Mesenchymal stem cell (in vitro differentiated cells and primary cell): Measurements from ENCODE around the gene PLEKHD1.
"Not testable (repeated sequence)": the region's sequence is repeated elsewhere in the genome, so short reads cannot be mapped to it uniquely, and the experiment has no call there.

Experiments used
- DNase-seq: peaks from one replicate; pipeline ENCODE4 v3.0.0-alpha.2; 2013
- H2AFZ ChIP-seq: one replicate; pipeline ENCODE4 v1.6.1; 2013; ENCODE audit warnings: low read depth, mild to moderate bottlenecking, control low read depth, inconsistent platforms, low read length, moderate library complexity
- H2AK5ac ChIP-seq: 2 replicates; pipeline ENCODE4 v1.6.1; 2013; ENCODE audit warnings: low read length, moderate library complexity, mild to moderate bottlenecking, inconsistent platforms; ENCODE audit not compliant: severe bottlenecking
- H2BK120ac ChIP-seq: one replicate; pipeline ENCODE4 v1.6.1; 2013; ENCODE audit warnings: low read depth, mild to moderate bottlenecking, inconsistent platforms, low read length, moderate library complexity
- H2BK12ac ChIP-seq, 2 experiments: one replicate each; pipeline ENCODE4 v1.6.1; 2013; ENCODE audit warnings: inconsistent platforms in 2 of 2, low read length in 2 of 2, mild to moderate bottlenecking in 2 of 2, moderate library complexity in 2 of 2, control low read depth in 1 of 2
- H2BK15ac ChIP-seq: one replicate; pipeline ENCODE4 v1.6.1; 2013; ENCODE audit warnings: mild to moderate bottlenecking, low read depth, inconsistent platforms; ENCODE audit not compliant: poor library complexity, severe bottlenecking
- H2BK5ac ChIP-seq: 2 replicates; pipeline ENCODE4 v1.6.1; 2013; ENCODE audit warnings: low read depth, mild to moderate bottlenecking, low read length, control low read depth, inconsistent platforms; ENCODE audit not compliant: poor library complexity, severe bottlenecking
- H3K14ac ChIP-seq, 2 experiments: one replicate each; pipeline ENCODE4 v1.6.1; 2013; ENCODE audit warnings: inconsistent platforms in 2 of 2, low read length in 2 of 2, control low read depth in 1 of 2, mild to moderate bottlenecking in 1 of 2, moderate library complexity in 1 of 2
- H3K18ac ChIP-seq, 2 experiments: one replicate each; pipeline ENCODE4 v1.6.1; 2013; ENCODE audit warnings: inconsistent platforms in 2 of 2, low read length in 2 of 2, control low read depth in 1 of 2, low read depth in 1 of 2, mild to moderate bottlenecking in 1 of 2
- H3K23ac ChIP-seq, 2 experiments: one replicate each; pipeline ENCODE4 v1.6.1; 2013; ENCODE audit warnings: inconsistent platforms in 2 of 2, low read length in 2 of 2, mild to moderate bottlenecking in 2 of 2, moderate library complexity in 2 of 2, control low read depth in 1 of 2
- H3K27ac ChIP-seq: 2 replicates; pipeline ENCODE4 v1.5.1; 2013; ENCODE audit warnings: mild to moderate bottlenecking, moderate library complexity, low read length, control low read depth, inconsistent platforms; ENCODE audit not compliant: poor library complexity, severe bottlenecking
- H3K27me3 ChIP-seq, 2 experiments: 2 replicates each; pipeline versions ENCODE4 v1.6.1 to v1.7.0; 2013; ENCODE audit warnings: low read length in 2 of 2, mild to moderate bottlenecking in 2 of 2, moderate library complexity in 2 of 2, control low read depth in 1 of 2, inconsistent platforms in 1 of 2; ENCODE audit not compliant: control insufficient read depth in 1 of 2, insufficient read depth in 1 of 2
- H3K36me3 ChIP-seq, 2 experiments: 2 replicates each; pipeline versions ENCODE4 v1.6.1 to v1.7.0; 2013; ENCODE audit warnings: low read length in 2 of 2, control low read depth in 1 of 2, inconsistent platforms in 1 of 2, low read depth in 1 of 2, mild to moderate bottlenecking in 1 of 2; ENCODE audit not compliant: insufficient read depth in 2 of 2, control insufficient read depth in 1 of 2
- H3K4ac ChIP-seq, 2 experiments: one replicate each; pipeline ENCODE4 v1.6.1; 2013; ENCODE audit warnings: inconsistent platforms in 2 of 2, low read length in 2 of 2, mild to moderate bottlenecking in 2 of 2, moderate library complexity in 2 of 2, control low read depth in 1 of 2, low read depth in 1 of 2
- H3K4me1 ChIP-seq: 2 replicates; pipeline ENCODE4 v1.6.1; 2013; ENCODE audit warnings: low read depth, low read length, control low read depth; ENCODE audit not compliant: control insufficient read depth, insufficient read depth
- H3K4me2 ChIP-seq: 2 replicates; pipeline ENCODE4 v1.6.1; 2013; ENCODE audit warnings: low read length, mild to moderate bottlenecking, inconsistent platforms; ENCODE audit not compliant: poor library complexity, severe bottlenecking
- H3K4me3 ChIP-seq, 2 experiments: 2 replicates each; pipeline versions ENCODE4 v1.5.1 to v1.7.0; 2013; ENCODE audit warnings: low read length in 2 of 2, mild to moderate bottlenecking in 2 of 2, control low read depth in 1 of 2, low read depth in 1 of 2; ENCODE audit not compliant: insufficient read depth in 1 of 2
- H3K79me1 ChIP-seq: replicated peaks from 2 replicates; pipeline ENCODE4 v1.6.1; 2013; ENCODE audit warnings: mild to moderate bottlenecking, control low read depth, low read length, inconsistent platforms; ENCODE audit not compliant: poor library complexity, severe bottlenecking
- H3K9ac ChIP-seq: 2 replicates; pipeline ENCODE4 v1.7.0; 2013; ENCODE audit warnings: mild to moderate bottlenecking, low read length, moderate library complexity
- H3K9me3 ChIP-seq: 2 replicates; pipeline ENCODE4 v1.7.0; 2013; ENCODE audit warnings: mild to moderate bottlenecking, low read length; ENCODE audit not compliant: control insufficient read depth
- H4K8ac ChIP-seq: one replicate; pipeline ENCODE4 v1.6.1; 2013; ENCODE audit warnings: inconsistent platforms, mild to moderate bottlenecking, low read length, moderate library complexity
- H4K91ac ChIP-seq: one replicate; pipeline ENCODE4 v1.6.1; 2013; ENCODE audit warnings: mild to moderate bottlenecking, low read length, inconsistent platforms
- WGBS: methylation state at CpG from one replicate; pipeline ENCODE4 v1.1.7; 2013; ENCODE audit warnings: mixed read lengths; 5-methylcytosine and 5-hydroxymethylcytosine counted together

Gene PLEKHD1

GRCh38 chr14:69475194-69475818 lies 9.2 kb upstream of the PLEKHD1 start:
- peaks cover 3% of the 10 kb centered on the region for H3K4me1 ChIP-seq
- H3K36me3 ChIP-seq: peaks cover 0 to 6% of the 10 kb centered on the region in 2 experiments
- H3K23ac ChIP-seq: no peak overlapping the region
- DNase-seq: peak; percentile 17
- H2BK120ac ChIP-seq: no peak overlapping the region
- no peak overlapping the region for H3K27ac ChIP-seq
- H3K79me1 ChIP-seq: no peaks in the 10 kb centered on the region
- no peak overlapping the region for H3K4me2 ChIP-seq
- no peak overlapping the region for H3K4me3 ChIP-seq
- peak overlapping the region in 1 of 2 experiments; percentile 21 for H2BK12ac ChIP-seq
- H4K91ac ChIP-seq: no peak overlapping the region
- H2AFZ ChIP-seq: no peak overlapping the region
- H2BK15ac ChIP-seq: no peak overlapping the region
- WGBS: 76% methylated on average over 8 of the region's 8 CpGs
- no peak overlapping the region for H3K4ac ChIP-seq
- H2BK5ac ChIP-seq: no peak overlapping the region
- H2AK5ac ChIP-seq: no peak overlapping the region
- H3K14ac ChIP-seq: peak overlapping the region in 1 of 2 experiments; percentile 10
- no peak overlapping the region for H3K9ac ChIP-seq
- H3K9me3 ChIP-seq: no peaks in the 10 kb centered on the region
- no peak overlapping the region for H4K8ac ChIP-seq
- H3K18ac ChIP-seq: no peak overlapping the region
- H3K27me3 ChIP-seq: peaks cover 0 to 12% of the 10 kb centered on the region in 2 experiments

GRCh38 chr14:69476824-69477450 lies 7.6 kb upstream of the PLEKHD1 start:
- H3K4me2 ChIP-seq, H3K27ac ChIP-seq, H3K18ac ChIP-seq, H3K79me1 ChIP-seq, H4K91ac ChIP-seq, H3K23ac ChIP-seq, H3K9ac ChIP-seq, H3K4ac ChIP-seq, H2BK120ac ChIP-seq, H3K9me3 ChIP-seq, H3K4me1 ChIP-seq, H3K14ac ChIP-seq, H4K8ac ChIP-seq, H2BK15ac ChIP-seq, H2AFZ ChIP-seq, H2BK5ac ChIP-seq, H3K4me3 ChIP-seq, H3K36me3 ChIP-seq, H2AK5ac ChIP-seq, H2BK12ac ChIP-seq: not testable (repeated sequence)
- DNase-seq: peak; percentile 16
- peaks cover 1 to 12% of the 10 kb centered on the region in 2 experiments for H3K27me3 ChIP-seq
- 94% methylated on average over 3 of the region's 5 CpGs for WGBS

GRCh38 chr14:69478055-69478454 lies 6.5 kb upstream of the PLEKHD1 start:
- not testable (repeated sequence) for H3K9ac ChIP-seq

GRCh38 chr14:69479696-69480095 lies 4.8 kb upstream of the PLEKHD1 start:
- H3K4ac ChIP-seq: no peak overlapping the region
- no peak overlapping the region for H4K8ac ChIP-seq
- no peak overlapping the region for H2AK5ac ChIP-seq
- peaks cover 18% of the 10 kb centered on the region for H3K4me1 ChIP-seq
- no peaks in the 10 kb centered on the region for H3K36me3 ChIP-seq
- H3K14ac ChIP-seq: no peak overlapping the region
- H2BK12ac ChIP-seq: no peak overlapping the region
- peaks cover 18 to 26% of the 10 kb centered on the region in 2 experiments for H3K27me3 ChIP-seq
- no peak overlapping the region for H3K18ac ChIP-seq
- H3K9ac ChIP-seq: no peak overlapping the region
- no peak overlapping the region for H3K4me3 ChIP-seq
- WGBS: 91% methylated on average over 5 of the region's 5 CpGs
- H3K79me1 ChIP-seq: no peaks in the 10 kb centered on the region
- no peak overlapping the region for H3K4me2 ChIP-seq
- no peak overlapping the region for H2BK15ac ChIP-seq
- no peak overlapping the region for H4K91ac ChIP-seq
- no peak overlapping the region for H3K23ac ChIP-seq
- H2AFZ ChIP-seq: no peak overlapping the region
- no peaks in the 10 kb centered on the region for H3K9me3 ChIP-seq
- H2BK120ac ChIP-seq: no peak overlapping the region
- no peak overlapping the region for H3K27ac ChIP-seq
- no peak overlapping the region for H2BK5ac ChIP-seq
- DNase-seq: no peak

More at GRCh38 chr14:69478055-69478454, 6.5 kb upstream of the PLEKHD1 start:
- H3K27ac ChIP-seq, DNase-seq, H2BK12ac ChIP-seq, H3K4ac ChIP-seq, H3K23ac ChIP-seq, H2BK5ac ChIP-seq, H4K91ac ChIP-seq, H3K4me2 ChIP-seq, H3K4me1 ChIP-seq, H3K79me1 ChIP-seq, H2BK15ac ChIP-seq, H3K14ac ChIP-seq, H3K18ac ChIP-seq, H2AFZ ChIP-seq, H3K9me3 ChIP-seq, H3K36me3 ChIP-seq, H4K8ac ChIP-seq, H2BK120ac ChIP-seq, H2AK5ac ChIP-seq, H3K4me3 ChIP-seq: not testable (repeated sequence)
- WGBS: 81% methylated on average over 2 of the region's 2 CpGs
- H3K27me3 ChIP-seq: peaks cover 11 to 13% of the 10 kb centered on the region in 2 experiments
